Hepatic stellate cell (primary cell): ENCODE results near the gene UBE4A.

Experiments
- DNase-seq: peaks from one replicate; pipeline ENCODE4 v3.0.0; 2011; ENCODE audit warnings: low spot score

Gene UBE4A

GRCh38 chr11:118341815-118342489, 17.4 kb upstream of the UBE4A start:
- DNase-seq, result no peak

- DNase-seq, result no peak
Observed at GRCh38 chr11:118342503-118343161, 16.8 kb upstream of the UBE4A start, which contains the start of gene CD3D. CD3D (minus strand) TSS chr11:118342705; CDS start chr11:118342607, 98 bp downstream.

- no peak for DNase-seq
Observed at GRCh38 chr11:118343248-118343647, 16.2 kb upstream of the UBE4A start.

- DNase-seq, result no peak
Observed at GRCh38 chr11:118343981-118344515, 15.4 kb upstream of the UBE4A start, which contains the start of gene CD3G. CD3G (plus strand) TSS chr11:118344344; CDS start chr11:118344424, 80 bp downstream.

GRCh38 chr11:118349475-118349874, 9.9 kb upstream of the UBE4A start:
- DNase-seq, result no peak

GRCh38 chr11:118353084-118353710, 6.2 kb upstream of the UBE4A start:
- DNase-seq, result no peak

- DNase-seq, result no peak
Observed at GRCh38 chr11:118358071-118358470, 1.3 kb upstream of the UBE4A start.

GRCh38 chr11:118364956-118365615, 5.7 kb downstream of the UBE4A start:
- DNase-seq, result no peak

GRCh38 chr11:118366287-118366686, 6.9 kb downstream of the UBE4A start:
- no peak for DNase-seq

- DNase-seq, result no peak
Observed at GRCh38 chr11:118370774-118371173, 11.4 kb downstream of the UBE4A start.

GRCh38 chr11:118373263-118373662, 13.9 kb downstream of the UBE4A start:
- no peak for DNase-seq

- DNase-seq, result no peak
Observed at GRCh38 chr11:118373871-118374270, 14.5 kb downstream of the UBE4A start.

GRCh38 chr11:118374729-118375128, 15.3 kb downstream of the UBE4A start:
- DNase-seq, result no peak

GRCh38 chr11:118375978-118376377, 16.6 kb downstream of the UBE4A start:
- DNase-seq, result no peak

GRCh38 chr11:118379497-118379896, 20.1 kb downstream of the UBE4A start:
- DNase-seq, result no peak

GRCh38 chr11:118380571-118380970, 21.2 kb downstream of the UBE4A start:
- DNase-seq, result no peak

GRCh38 chr11:118382954-118383353, 23.6 kb downstream of the UBE4A start:
- no peak for DNase-seq

- no peak for DNase-seq
Observed at GRCh38 chr11:118383657-118384056, 24.3 kb downstream of the UBE4A start.

GRCh38 chr11:118396097-118396501, 36.7 kb downstream of the UBE4A start:
- no peak for DNase-seq

- no peak for DNase-seq
Observed at GRCh38 chr11:118397448-118397847, 38.0 kb downstream of the UBE4A start.

- no peak for DNase-seq
Observed at GRCh38 chr11:118398791-118399559, 39.6 kb downstream of the UBE4A start.
